Activated CD8-positive, alpha-beta T cell treated with anti-CD3 and anti-CD28 coated beads for 36 hours (primary cell): ENCODE results near the gene SLC25A26. TPM values are rescaled to one million over a fixed set of nuclear protein-coding genes. Genes with fewer than 3 reads are reported as not detected.

ENCODE experiments used
- ATAC-seq: fragments of 200-7000 bp; cut with Tn5 transposase; one replicate; pipeline ENCODE4 v1.10.0; 2021; ENCODE audit warnings: mild to moderate bottlenecking, moderate library complexity
- CTCF ChIA-PET: fragments of 350-600 bp; sonication (Branson Sonifier 250); formaldehyde crosslinking; loops from one replicate; lab custom pipeline; 2021; ENCODE audit warnings: antibody characterized with exemption; lab: Charles Lee
- POLR2A ChIA-PET: fragments of 350-600 bp; sonication (Branson Sonifier 250); formaldehyde crosslinking; loops from one replicate; lab custom pipeline; 2021; ENCODE audit warnings: antibody characterized with exemption; lab: Charles Lee
- DNase-seq: peaks from one replicate; pipeline ENCODE4 v3.0.0-alpha.2; 2020
- H3K27ac Mint-ChIP-seq: one replicate; pipeline ENCODE4 v1.8.0; 2021; ENCODE audit warnings: mild to moderate bottlenecking, mixed read lengths
- H3K27me3 Mint-ChIP-seq: one replicate; pipeline ENCODE4 v1.8.0; 2021; ENCODE audit warnings: mixed read lengths
- H3K36me3 Mint-ChIP-seq: one replicate; pipeline ENCODE4 v1.8.0; 2021; ENCODE audit warnings: low read depth, mixed read lengths
- H3K4me1 Mint-ChIP-seq: one replicate; pipeline ENCODE4 v1.8.0; 2021; ENCODE audit warnings: low read depth, mixed read lengths
- H3K4me3 Mint-ChIP-seq: one replicate; pipeline ENCODE4 v1.8.0; 2021; ENCODE audit warnings: mild to moderate bottlenecking, moderate library complexity, mixed read lengths
- H3K9me3 Mint-ChIP-seq: one replicate; pipeline ENCODE4 v1.8.0; 2021; ENCODE audit warnings: mixed read lengths
- intact Hi-C: fragments of 100-400 bp; cut with micrococcal nuclease; formaldehyde crosslinking; loops from one replicate; pipeline ENCODE4 v1.10.0; 2022
- total RNA-seq, 2 experiments: library from RNA; stranded (reverse); gene quantifications; one replicate each; pipeline ENCODE4 v1.2.3, GENCODE V29; 2021
- TF ChIP-seq, protein P1 (sequence below): fragments of 200-600 bp; IDR thresholded peaks from one replicate; pipeline ENCODE4 v1.8.0; 2022; ENCODE audit warnings: antibody characterized with exemption, mild to moderate bottlenecking

SLC25A26 gene
- total RNA-seq, 2 experiments from 2014 or later, result 28.5 to 31.0 TPM

DNA sequence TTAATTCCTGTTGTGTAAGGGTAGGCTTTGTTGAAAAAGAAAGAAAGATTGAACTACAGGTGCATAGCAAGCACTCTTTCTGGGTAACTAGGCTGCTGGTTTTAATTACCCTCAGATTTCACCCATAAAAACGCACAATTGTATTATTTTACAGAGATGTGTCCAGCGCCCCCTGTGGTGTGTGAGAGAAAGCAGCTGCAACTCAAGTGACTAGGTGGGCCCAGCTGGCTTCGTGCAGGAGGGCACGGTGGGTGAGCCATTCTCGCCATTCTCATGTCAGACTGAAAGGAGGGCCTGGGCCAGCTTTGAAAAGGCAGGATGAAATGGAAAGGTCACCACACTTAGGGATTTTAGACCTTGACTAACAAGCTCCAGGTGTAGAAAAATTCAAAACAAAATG lies 157.5 kb downstream of the SLC25A26 start:
- peak overlapping the region; percentile 82 for H3K27ac Mint-ChIP-seq
- ATAC-seq, result peak; percentile 68
- no peaks in the 10 kb centered on the region for H3K27me3 Mint-ChIP-seq
- TF ChIP-seq, protein P1, sequence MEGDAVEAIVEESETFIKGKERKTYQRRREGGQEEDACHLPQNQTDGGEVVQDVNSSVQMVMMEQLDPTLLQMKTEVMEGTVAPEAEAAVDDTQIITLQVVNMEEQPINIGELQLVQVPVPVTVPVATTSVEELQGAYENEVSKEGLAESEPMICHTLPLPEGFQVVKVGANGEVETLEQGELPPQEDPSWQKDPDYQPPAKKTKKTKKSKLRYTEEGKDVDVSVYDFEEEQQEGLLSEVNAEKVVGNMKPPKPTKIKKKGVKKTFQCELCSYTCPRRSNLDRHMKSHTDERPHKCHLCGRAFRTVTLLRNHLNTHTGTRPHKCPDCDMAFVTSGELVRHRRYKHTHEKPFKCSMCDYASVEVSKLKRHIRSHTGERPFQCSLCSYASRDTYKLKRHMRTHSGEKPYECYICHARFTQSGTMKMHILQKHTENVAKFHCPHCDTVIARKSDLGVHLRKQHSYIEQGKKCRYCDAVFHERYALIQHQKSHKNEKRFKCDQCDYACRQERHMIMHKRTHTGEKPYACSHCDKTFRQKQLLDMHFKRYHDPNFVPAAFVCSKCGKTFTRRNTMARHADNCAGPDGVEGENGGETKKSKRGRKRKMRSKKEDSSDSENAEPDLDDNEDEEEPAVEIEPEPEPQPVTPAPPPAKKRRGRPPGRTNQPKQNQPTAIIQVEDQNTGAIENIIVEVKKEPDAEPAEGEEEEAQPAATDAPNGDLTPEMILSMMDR, result peak; percentile 46
- POLR2A ChIA-PET, result interaction anchor here (0.6 to 1.2 kb wide), 2 partner anchors 15 to 99 kb away, joined by 3 to 4 read pairs; no protein-coding TSS in a partner anchor
- H3K4me1 Mint-ChIP-seq, result peaks cover 13% of the 10 kb centered on the region
- H3K9me3 Mint-ChIP-seq, result no peaks in the 10 kb centered on the region
- CTCF ChIA-PET, result interaction anchor here (0.7 to 3.2 kb wide), 31 partner anchors 8 to 512 kb away, joined by 3 to 35 read pairs (median 4); no protein-coding TSS in a partner anchor
- DNase-seq, result peak; percentile 60
- intact Hi-C loops, result no loop called here
- no peak overlapping the region for H3K4me3 Mint-ChIP-seq
- peaks cover 80% of the 10 kb centered on the region for H3K36me3 Mint-ChIP-seq

DNA sequence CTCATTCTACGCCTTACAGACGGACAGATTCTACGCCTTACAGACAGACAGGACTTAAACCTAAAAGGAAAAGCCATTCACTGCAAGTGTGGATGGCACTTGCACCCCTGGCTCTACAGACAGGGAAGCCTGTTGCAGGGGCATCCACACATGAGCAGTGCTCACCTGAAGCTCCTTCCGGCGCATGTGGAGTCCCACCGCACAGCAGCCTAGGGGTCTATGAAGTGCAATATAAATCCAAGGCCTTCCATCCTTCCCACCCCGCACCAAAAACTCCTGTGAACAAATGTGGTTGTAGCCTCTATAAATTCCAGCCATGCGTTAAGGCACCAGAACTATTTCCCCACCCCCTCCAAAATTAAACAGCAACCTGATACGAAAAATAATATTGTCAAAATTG lies 158.8 kb downstream of the SLC25A26 start:
- POLR2A ChIA-PET, result no interaction called here
- no peak for DNase-seq
- TF ChIP-seq, protein P1, result no peak
- Mint-ChIP-seq H3K4me1 (peaks cover 13% of the 10 kb centered on the region), H3K4me3 (no peak overlapping the region), H3K27ac (peak overlapping the region; percentile 30), H3K27me3 (no peaks in the 10 kb centered on the region), H3K36me3 (peaks cover 88% of the 10 kb centered on the region), H3K9me3 (no peaks in the 10 kb centered on the region)
- ATAC-seq, result no peak
- CTCF ChIA-PET, result interaction anchor here (1.1 to 3.2 kb wide), 4 partner anchors 13 to 437 kb away, joined by 3 to 35 read pairs (median 10); no protein-coding TSS in a partner anchor
- intact Hi-C loops, result no loop called here

DNA sequence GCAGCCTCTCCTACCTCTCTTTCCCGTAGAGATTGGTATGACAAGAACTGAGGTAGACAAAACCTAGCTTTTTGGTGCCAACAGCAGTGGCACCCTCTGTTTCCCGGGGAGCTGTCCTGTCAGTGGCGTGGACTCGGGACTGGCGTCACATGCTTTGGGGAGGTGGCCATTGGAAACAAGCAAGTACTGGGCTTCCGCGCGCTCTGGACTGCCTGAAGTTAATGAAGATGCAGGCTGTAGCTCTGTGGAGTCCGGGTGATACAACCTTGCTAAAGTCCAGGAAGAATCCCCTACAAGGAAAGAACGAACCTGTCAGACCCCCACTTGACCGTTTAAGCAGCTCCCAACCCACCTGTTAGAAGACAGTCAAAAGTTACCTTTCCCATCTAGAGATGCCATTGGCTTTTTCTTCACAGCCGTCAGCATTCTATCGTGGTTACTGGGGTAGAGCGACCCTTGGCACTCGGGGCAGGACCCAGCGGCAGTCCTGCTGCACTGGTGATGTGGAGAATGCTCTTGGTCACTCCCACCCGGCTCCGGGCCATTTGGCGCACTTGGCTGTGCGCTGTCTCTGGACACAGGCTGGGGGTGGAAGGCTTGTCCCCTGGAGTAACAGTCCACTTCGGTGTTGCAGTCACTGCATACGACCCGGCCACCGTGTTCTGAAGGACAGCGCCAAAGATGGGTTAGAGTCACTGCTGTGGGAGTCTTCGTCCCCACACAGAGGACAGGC lies 159.6 kb downstream of the SLC25A26 start:
- intact Hi-C loops, result no loop called here
- H3K27ac Mint-ChIP-seq, result no peak overlapping the region
- H3K4me1 Mint-ChIP-seq, result peaks cover 13% of the 10 kb centered on the region
- H3K27me3 Mint-ChIP-seq, result no peaks in the 10 kb centered on the region
- H3K9me3 Mint-ChIP-seq, result no peaks in the 10 kb centered on the region
- no peak for ATAC-seq
- DNase-seq, result no peak
- no peak overlapping the region for H3K4me3 Mint-ChIP-seq
- ChIA-PET POLR2A (interaction anchor here (0.6 kb wide), 1 partner anchor 573 kb away, joined by 3 read pairs; no protein-coding TSS in a partner anchor), CTCF (interaction anchor here (1.1 to 1.5 kb wide), 2 partner anchors 28 to 436 kb away, joined by 3 read pairs; no protein-coding TSS in a partner anchor)
- TF ChIP-seq, protein P1, result no peak
- peaks cover 93% of the 10 kb centered on the region for H3K36me3 Mint-ChIP-seq

DNA sequence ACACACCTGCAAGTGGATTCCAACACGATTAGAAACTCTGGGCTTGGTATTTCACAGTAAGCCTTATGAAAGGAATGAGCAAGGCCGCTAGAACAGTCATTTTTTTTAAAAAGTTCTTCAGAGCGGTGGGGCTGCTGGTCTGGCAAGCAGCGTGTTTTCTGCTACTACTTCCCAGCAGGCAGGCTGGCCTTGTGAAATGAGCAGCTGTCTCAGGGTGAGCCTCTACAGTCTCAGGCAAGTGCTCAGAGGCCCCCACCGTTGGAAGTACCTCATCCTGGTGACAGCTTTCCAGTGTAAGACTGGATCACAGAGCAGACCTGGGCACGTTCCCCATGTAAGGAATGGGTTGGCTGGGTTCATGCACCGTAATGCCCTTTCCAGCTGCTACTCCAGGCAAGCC lies 160.8 kb downstream of the SLC25A26 start:
- ATAC-seq (no peak), DNase-seq (no peak)
- ChIA-PET CTCF (interaction anchor here (1.6 kb wide), 1 partner anchor 10 kb away, joined by 4 read pairs; no protein-coding TSS in a partner anchor), POLR2A (no interaction called here)
- Mint-ChIP-seq H3K27me3 (no peaks in the 10 kb centered on the region), H3K27ac (no peak overlapping the region), H3K36me3 (peaks cover 94% of the 10 kb centered on the region), H3K4me3 (no peak overlapping the region), H3K4me1 (peaks cover 19% of the 10 kb centered on the region), H3K9me3 (peaks cover 6% of the 10 kb centered on the region)
- intact Hi-C loops, result no loop called here
- TF ChIP-seq, protein P1, result no peak

DNA sequence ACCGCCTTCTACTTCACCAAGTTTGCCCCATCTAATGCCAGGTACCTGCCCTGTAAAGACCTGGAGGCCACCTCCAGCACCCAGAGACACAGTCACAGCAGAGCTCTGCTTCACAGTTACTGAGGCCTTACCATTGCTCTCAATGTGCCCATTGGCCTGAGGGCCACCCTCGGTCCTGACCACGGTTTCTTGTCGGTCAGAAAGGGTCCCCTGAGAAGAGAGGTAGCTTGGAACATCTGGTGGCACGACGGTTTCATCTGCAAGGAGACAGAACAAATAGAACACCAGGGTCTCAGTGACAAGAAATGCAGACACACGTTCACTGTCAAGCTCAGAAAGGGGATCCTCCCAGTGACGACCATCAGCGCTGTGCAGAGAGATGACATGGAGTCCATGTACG lies 161.3 kb downstream of the SLC25A26 start:
- H3K9me3 Mint-ChIP-seq, result peaks cover 6% of the 10 kb centered on the region
- peaks cover 22% of the 10 kb centered on the region for H3K4me1 Mint-ChIP-seq
- ChIA-PET CTCF (interaction anchor here (1.6 kb wide), 1 partner anchor 9 kb away, joined by 4 read pairs; no protein-coding TSS in a partner anchor), POLR2A (interaction anchor here (0.8 kb wide), 1 partner anchor 9 kb away, joined by 3 read pairs; no protein-coding TSS in a partner anchor)
- DNase-seq (no peak), ATAC-seq (no peak)
- peaks cover 94% of the 10 kb centered on the region for H3K36me3 Mint-ChIP-seq
- H3K4me3 Mint-ChIP-seq, result no peak overlapping the region
- no peak overlapping the region for H3K27ac Mint-ChIP-seq
- TF ChIP-seq, protein P1, result no peak
- H3K27me3 Mint-ChIP-seq, result no peaks in the 10 kb centered on the region
- intact Hi-C loops, result no loop called here
